NCI-H2171 (cell line): Measurements from ENCODE around the gene MYO18A.
"Not testable (repeated sequence)": the region's sequence is repeated elsewhere in the genome, so short reads cannot be mapped to it uniquely, and the experiment has no call there.

Experiments
- DNase-seq: peaks from one replicate; lab custom pipeline; 2025; lab: John Stamatoyannopoulos, UW

Gene MYO18A, protein sequence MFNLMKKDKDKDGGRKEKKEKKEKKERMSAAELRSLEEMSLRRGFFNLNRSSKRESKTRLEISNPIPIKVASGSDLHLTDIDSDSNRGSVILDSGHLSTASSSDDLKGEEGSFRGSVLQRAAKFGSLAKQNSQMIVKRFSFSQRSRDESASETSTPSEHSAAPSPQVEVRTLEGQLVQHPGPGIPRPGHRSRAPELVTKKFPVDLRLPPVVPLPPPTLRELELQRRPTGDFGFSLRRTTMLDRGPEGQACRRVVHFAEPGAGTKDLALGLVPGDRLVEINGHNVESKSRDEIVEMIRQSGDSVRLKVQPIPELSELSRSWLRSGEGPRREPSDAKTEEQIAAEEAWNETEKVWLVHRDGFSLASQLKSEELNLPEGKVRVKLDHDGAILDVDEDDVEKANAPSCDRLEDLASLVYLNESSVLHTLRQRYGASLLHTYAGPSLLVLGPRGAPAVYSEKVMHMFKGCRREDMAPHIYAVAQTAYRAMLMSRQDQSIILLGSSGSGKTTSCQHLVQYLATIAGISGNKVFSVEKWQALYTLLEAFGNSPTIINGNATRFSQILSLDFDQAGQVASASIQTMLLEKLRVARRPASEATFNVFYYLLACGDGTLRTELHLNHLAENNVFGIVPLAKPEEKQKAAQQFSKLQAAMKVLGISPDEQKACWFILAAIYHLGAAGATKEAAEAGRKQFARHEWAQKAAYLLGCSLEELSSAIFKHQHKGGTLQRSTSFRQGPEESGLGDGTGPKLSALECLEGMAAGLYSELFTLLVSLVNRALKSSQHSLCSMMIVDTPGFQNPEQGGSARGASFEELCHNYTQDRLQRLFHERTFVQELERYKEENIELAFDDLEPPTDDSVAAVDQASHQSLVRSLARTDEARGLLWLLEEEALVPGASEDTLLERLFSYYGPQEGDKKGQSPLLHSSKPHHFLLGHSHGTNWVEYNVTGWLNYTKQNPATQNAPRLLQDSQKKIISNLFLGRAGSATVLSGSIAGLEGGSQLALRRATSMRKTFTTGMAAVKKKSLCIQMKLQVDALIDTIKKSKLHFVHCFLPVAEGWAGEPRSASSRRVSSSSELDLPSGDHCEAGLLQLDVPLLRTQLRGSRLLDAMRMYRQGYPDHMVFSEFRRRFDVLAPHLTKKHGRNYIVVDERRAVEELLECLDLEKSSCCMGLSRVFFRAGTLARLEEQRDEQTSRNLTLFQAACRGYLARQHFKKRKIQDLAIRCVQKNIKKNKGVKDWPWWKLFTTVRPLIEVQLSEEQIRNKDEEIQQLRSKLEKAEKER (N-terminal part only)

DNA sequence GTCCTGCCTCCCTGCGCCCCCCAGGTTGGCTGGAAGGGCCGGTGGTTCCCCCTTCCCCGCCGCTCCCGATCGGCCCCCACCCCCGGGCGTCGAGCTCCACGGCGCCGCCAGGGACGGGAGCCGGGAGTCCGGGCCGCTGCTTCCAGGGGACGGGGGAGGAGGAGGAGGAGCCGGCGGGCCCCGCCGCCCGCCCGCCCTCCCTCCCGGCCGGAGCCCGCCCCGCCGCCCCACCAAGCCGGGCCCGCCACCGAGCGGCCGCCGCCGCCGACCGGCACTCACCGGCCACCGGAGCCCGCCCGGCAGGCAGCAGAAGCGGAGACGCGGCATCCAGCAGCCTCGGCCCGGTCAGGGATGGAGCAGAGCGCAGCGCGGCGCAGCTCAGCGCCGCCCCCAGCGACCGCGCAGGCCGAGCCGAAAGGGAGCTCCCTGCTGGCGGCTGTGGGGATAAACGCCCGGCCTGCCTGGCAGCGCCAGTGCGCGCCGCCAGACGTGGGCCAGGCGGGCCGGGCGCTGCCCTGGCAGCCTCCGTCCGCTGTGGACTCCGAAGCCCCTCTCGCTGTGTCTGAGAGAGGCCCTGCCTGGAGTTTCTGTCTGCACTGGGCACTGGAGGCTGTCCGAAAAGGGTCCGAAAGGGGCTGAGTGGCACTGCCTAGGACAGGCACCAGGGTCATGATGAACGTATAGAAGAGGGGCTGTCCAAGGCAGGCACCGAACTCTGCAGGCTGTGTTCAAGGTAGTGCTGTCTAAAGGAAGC is at the start of gene MYO18A:
TSS of gene MYO18A (minus strand) at position 365 of the 754 bp plus-strand sequence. CDS start 13,458 bp downstream, outside the sequence.
- DNase-seq, result peak; percentile 76

DNA sequence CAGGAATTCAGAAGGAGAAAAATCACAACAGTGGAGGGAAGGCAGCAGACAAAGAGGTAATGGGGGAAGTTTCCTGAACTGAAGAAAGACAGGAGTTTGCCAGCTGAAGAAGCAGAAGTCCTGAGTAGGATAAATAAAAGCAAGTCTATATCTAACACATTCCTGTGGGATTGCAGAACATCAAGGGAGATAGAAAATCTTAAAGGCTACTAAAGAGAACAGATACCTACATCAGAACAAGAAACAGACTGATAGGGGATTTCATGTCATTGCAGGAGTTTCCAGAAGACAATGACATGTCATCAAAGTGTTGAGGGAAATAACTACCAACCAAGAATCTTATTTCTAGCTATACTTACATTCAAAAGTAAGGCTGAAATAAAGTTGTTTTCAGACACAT is 45.2 kb upstream of the MYO18A start:
- no peak for DNase-seq

- not testable (repeated sequence) for DNase-seq
These were observed 41.1 kb upstream of the MYO18A start for GRCh38 chr17:29221338-29221737.

DNA sequence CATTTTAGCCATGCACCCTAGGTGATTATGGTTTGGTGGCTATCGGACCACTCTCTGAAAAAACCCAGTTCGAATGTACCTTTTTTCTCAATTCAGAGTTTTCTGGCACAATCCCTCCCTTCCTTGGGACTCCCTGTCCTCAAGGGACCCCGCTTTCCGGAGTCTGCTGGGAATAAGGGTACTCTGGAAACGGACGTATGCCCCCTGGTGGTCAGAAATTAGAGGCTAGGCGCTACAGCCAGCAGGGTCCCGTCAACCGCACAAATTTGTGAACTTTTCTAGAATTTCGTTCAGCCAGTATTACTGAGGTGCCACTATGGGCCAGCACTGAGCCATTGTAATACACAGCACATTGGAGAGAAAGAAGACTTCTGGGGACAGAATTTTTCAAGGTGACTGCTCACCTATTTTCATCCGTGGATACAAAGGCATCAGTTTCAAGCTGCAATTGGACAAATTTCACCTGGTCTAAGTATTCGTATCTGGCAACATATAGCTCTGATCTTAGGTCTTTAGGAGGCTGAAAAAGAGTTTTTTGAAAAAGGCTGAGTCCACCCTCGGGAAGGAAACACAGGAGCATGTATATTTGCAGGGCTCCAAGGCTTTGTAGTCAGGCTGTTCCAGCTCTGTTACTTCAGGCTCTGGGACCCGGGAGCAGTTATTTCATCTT is 39.3 kb upstream of the MYO18A start:
- DNase-seq, result peak; percentile 69

DNA sequence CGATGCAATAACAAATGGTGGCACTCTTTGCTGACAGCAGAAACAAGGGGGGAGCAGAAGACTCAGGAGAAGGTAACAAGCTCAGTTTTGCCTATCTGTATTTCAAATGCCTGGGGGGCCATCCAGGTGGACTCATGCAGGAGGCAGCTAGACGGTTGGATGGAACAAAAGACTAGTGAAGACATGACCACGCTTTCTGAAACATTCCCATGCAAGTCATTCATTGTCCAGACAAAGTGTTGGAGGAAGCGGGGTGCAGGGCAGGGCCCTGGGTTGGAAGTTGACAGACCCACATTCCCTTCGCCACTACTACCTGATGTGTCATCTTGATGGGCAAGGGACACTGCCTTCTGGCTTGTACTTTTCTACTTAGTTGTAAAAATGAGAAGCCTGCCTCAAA is 36.7 kb upstream of the MYO18A start:
- no peak for DNase-seq

DNA sequence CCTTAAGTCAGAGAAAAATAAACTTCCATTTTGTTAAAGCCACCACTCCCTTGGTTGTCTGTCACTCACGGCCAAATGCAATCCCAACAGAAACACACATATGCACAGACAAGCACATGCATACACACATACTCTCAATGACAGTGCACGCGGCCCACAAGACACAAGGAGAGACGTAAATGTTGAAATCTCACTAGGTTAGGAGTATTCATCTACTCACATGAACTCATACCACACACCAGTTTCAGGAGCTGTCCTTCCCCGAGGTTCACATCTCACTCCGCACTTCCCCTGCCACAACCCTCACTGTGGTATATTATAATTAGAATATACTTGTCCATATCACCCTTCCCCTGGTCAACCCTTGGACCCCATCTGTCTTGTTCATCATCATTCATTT is 36.0 kb upstream of the MYO18A start:
- DNase-seq, result no peak

- DNase-seq, result no peak
These were observed 35.5 kb upstream of the MYO18A start for GRCh38 chr17:29215717-29216116.

DNA sequence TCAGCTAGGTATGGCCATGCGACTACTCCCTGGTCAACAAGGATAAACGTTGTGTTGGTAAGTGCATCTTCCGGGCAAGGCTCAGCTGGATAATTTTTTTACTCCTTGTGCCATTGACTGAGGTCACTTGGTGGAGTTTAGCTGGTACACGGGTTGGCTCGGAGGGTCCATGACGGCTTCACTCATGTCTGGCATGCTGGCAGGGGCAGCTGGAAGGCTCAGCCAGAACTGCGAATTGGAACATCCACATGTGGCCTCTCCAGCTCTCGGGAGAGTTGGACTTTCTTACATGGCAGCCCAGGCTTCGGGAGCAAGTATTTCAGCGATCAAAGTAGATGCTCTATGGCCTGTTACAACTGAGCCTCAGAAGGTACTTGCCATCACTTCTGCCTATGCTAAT is 35.0 kb upstream of the MYO18A start:
- DNase-seq, result no peak

GRCh38 chr17:29214215-29215146 is 34.3 kb upstream of the MYO18A start:
- DNase-seq, result no peak

GRCh38 chr17:29212681-29213121 is 32.5 kb upstream of the MYO18A start:
- no peak for DNase-seq

DNA sequence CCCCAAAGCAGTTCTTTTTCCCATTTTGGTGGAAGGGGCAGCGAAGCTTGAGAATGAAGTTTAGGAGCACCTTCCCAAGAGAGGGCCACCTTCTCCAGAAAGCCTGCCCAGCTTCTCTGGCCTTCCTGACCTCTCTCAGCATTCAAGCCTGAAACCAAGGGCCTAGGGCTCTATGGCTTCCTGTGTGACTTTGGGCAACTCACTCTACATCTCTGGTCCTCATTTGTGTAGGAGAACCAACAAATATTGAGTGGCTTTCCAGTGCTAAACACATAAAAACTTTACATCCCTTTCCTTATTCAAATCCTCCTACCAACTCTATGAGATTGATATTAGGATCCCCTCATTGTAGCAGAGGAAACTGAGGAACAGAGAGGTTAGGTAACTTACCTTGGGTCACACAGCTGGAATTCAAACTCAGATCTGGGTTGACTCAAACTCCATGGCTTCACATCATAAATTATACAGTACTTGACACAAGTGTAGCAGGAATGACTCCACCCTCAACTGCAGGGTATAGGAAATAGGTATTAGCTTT is 32.0 kb upstream of the MYO18A start:
- DNase-seq, result no peak

DNA sequence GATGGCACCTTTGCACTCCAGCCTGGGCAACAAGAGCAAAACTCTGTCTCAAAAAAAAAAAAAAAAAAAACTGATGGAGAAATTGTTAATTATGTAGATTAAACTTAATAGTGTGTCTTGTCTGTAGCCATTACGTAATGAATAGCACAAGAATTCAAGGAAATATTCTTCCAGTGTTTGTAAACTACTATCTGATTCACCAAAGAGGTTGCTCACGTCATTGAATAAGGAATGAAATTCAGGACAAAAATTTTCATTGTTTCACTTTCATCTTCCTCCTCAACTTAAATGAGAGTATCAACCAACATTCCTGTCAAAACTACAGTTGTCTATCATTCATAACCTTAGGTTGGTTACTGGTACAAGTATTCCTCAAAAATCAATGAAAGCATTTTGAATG is 30.7 kb upstream of the MYO18A start:
- DNase-seq, result no peak

- DNase-seq, result no peak
These were observed 28.9 kb upstream of the MYO18A start for GRCh38 chr17:29209073-29209472.

DNA sequence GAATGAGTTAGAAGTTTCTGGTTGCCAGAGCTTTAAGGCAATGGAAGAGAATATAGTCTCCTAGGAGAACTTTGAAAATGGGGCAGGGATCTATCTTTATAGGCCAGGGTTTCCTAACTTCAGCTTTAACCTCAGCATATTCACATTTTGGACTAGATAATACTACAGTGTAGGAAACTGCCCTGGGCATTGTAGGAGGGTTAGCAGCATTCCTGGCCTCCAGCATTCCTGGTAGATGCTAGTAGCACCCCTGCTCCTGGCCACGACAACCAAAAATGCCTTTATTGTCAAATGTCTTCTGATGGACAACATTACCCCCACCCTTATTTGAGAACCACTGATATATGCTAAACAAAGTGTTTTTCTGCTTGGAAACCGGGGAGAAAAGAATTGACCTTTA is 27.8 kb upstream of the MYO18A start:
- no peak for DNase-seq

GRCh38 chr17:29205047-29205446 is 24.8 kb upstream of the MYO18A start:
- no peak for DNase-seq

GRCh38 chr17:29204068-29204804 is 24.0 kb upstream of the MYO18A start:
- DNase-seq, result not testable (repeated sequence)

DNA sequence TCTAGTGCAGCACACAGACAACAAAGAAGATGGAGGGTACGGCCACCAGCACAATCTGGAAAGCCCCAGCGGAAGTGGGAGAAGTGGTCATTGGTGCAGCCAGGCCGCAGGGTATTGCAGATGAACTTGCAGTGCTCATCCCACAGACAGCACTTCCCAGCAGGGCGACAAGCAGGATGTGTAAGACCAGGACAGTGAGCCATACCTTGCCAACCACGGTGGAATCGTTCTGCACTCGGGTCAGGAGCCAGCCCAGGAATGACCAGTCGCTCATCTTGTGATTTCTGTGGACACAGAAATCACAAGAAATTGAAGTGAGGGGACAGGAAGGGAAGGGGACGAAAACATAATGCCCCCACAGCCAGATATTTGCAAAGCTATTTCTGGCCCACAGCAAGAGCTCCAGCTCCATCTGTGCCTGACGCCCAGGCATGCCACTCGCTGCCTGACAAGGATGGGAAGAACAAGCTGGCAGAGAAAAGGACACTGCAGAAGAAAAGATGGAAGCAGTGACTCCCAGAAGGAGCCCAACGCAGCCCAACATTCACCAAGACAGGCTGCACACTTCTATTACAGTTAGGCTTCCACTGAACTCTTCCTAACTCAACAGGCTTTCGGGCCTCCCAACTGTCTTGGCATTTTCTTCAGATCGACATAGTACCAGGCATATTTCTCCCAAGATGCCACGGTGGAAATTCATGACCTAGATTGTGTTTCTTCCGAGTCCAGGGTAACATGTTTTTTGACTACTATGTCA is 17.5 kb upstream of the MYO18A start:
- DNase-seq, result no peak
